Fibroblast of the aortic adventitia (primary cell): ENCODE results near the gene NKX2-2. TPM values are rescaled to one million over a fixed set of nuclear protein-coding genes. Genes with fewer than 3 reads are reported as not detected.
"Not testable (repeated sequence)": the region's sequence is repeated elsewhere in the genome, so short reads cannot be mapped to it uniquely, and the experiment has no call there.

ENCODE experiments used
- DNase-seq: peaks from one replicate; pipeline ENCODE4 v3.0.0-alpha.2; 2010; ENCODE audit warnings: low read depth
- H3K4me3 ChIP-seq: 2 replicates; pipeline ENCODE4 v1.5.1; 2011; ENCODE audit warnings: low read depth, mild to moderate bottlenecking, control low read depth, low read length, moderate library complexity
- total RNA-seq: library from RNA; depleted of rRNA; stranded (reverse); fragments of >200 nt; gene quantifications from 2 replicates; pipeline ENCODE4 v1.2.3, GENCODE V29; 2012; ENCODE audit warnings: low replicate concordance
- TF ChIP-seq, protein P1 (sequence below): IDR thresholded peaks from 2 replicates; pipeline ENCODE4 v1.5.1; 2011; ENCODE audit warnings: mild to moderate bottlenecking, low read length, control low read depth, inconsistent platforms; ENCODE audit not compliant: insufficient read depth

Gene NKX2-2
- total RNA-seq, 1 donor: not detected

DNA sequence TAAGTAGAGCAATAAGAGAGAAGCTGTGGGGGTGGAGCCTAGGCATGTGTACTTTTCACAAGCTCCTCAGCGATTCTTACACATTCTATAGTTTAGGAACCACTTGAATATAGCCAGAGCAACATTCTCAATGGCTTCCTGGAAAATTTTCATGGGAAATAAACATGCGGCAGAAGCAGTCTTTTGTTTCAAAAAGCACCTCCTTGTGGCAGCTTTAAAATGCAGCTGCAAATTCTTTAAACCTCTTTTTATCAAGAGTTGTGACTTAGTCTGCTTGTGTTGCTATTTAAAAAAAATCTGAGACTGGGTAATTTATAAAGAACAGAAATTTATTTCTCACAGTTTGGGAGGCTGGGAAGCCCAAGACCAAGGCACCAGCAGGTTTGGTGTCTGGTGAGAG is 23.8 kb downstream of the NKX2-2 start:
- TF ChIP-seq, protein P1, sequence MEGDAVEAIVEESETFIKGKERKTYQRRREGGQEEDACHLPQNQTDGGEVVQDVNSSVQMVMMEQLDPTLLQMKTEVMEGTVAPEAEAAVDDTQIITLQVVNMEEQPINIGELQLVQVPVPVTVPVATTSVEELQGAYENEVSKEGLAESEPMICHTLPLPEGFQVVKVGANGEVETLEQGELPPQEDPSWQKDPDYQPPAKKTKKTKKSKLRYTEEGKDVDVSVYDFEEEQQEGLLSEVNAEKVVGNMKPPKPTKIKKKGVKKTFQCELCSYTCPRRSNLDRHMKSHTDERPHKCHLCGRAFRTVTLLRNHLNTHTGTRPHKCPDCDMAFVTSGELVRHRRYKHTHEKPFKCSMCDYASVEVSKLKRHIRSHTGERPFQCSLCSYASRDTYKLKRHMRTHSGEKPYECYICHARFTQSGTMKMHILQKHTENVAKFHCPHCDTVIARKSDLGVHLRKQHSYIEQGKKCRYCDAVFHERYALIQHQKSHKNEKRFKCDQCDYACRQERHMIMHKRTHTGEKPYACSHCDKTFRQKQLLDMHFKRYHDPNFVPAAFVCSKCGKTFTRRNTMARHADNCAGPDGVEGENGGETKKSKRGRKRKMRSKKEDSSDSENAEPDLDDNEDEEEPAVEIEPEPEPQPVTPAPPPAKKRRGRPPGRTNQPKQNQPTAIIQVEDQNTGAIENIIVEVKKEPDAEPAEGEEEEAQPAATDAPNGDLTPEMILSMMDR: peak; percentile 46
- H3K4me3 ChIP-seq: no peak overlapping the region
- DNase-seq: peak; percentile 36

DNA sequence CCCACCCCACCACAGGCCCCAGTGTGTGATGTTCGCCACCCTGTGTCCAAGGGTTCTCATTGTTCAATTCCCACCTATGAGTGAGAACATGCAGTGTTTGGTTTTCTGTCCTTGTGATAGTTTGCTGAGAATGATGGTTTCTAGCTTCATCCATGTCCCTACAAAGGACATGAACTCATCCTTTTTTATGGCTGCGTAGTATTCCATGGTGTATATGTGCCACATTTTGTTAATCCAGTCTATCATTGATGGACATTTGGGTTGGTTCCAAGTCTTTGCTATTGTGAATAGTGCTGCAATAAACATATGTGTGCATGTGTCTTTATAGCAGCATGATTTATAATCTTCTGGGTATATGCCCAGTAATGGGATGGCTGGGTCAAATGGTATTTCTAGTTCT is 33.7 kb downstream of the NKX2-2 start:
- H3K4me3 ChIP-seq, DNase-seq: not testable (repeated sequence)

DNA sequence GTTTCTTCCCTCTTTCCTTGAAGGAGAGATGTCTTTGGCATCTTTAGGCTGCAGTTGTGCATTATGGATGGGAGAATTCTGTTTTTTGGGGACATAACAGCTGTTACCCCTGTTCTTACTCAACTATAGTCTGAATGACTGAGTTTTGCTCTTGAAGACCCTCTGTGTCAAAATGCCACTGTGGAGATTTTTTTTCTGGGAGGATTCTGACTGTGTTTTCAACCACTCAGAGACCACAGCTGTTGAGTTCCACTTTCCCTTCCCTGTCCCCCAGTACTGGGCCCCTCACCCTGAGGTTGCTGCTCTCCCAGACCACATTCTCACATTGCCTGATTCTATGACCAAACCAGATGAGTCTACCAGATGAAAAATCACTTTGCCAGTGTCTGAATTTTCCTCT is 48.1 kb downstream of the NKX2-2 start:
- H3K4me3 ChIP-seq: no peak overlapping the region
- TF ChIP-seq, protein P1: no peak
- no peak for DNase-seq

DNA sequence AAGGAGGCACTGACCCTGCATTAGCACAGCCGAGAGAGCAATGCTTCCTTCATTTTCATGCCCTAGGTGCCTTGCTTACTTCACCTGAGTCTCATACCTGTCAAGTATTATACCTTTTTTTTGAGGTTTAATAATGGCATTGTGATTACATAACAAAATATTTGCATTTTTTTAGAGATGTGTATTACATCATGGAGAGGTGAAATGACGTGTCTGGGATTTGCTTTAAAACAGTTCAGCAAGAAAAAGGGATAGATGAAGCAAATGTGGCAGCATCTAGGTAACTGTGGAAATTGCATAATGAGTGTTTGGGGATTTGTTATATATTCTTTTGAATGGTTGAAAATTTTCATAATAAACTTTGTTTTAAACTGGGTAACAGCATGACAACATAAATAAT is 48.9 kb downstream of the NKX2-2 start:
- no peak for DNase-seq
- no peak overlapping the region for H3K4me3 ChIP-seq
- TF ChIP-seq, protein P1: no peak

Other genes with a start within 250 kb of the NKX2-2 start
- 97.1 and 97.3 TPM in 2 replicates for gene XRN2, start 210.7 kb downstream of the NKX2-2 start, total RNA-seq
- gene NKX2-4, start 116.5 kb downstream of the NKX2-2 start, total RNA-seq: not detected in 2 replicates
- gene PAX1, start 191.6 kb upstream of the NKX2-2 start, total RNA-seq: not detected in 2 replicates